ENCODE results near the gene H1-8.
"Not testable (repeated sequence)": the region's sequence is repeated elsewhere in the genome, so short reads cannot be mapped to it uniquely, and the experiment has no call there.

DNA sequence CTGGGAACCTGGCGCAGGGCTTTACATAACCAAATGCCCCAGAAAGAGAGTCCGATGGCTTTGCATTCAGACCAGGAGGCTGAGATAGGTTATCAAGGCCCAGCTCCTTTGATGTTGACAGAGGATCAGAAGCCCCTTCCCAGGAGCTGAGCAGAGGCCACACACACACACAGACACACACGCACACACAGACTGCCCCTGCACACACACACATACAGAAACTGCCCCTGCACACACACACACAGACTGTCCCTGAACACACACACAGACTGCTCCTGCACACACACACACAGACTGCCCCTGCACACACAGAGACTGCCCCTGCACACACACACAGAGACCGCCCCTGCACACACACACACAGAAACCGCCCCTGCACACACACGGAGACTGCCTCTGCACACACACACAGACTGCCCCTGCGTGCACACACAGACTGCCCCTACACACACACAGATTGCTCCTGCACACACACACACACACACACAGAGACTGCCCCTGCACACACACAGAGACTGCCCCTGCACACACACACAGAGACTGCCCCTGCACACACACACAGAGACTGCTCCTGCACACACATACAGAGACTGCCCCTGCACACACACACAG lies 27.0 kb upstream of the H1-8 start:
- TF ChIP-seq, protein P1, sequence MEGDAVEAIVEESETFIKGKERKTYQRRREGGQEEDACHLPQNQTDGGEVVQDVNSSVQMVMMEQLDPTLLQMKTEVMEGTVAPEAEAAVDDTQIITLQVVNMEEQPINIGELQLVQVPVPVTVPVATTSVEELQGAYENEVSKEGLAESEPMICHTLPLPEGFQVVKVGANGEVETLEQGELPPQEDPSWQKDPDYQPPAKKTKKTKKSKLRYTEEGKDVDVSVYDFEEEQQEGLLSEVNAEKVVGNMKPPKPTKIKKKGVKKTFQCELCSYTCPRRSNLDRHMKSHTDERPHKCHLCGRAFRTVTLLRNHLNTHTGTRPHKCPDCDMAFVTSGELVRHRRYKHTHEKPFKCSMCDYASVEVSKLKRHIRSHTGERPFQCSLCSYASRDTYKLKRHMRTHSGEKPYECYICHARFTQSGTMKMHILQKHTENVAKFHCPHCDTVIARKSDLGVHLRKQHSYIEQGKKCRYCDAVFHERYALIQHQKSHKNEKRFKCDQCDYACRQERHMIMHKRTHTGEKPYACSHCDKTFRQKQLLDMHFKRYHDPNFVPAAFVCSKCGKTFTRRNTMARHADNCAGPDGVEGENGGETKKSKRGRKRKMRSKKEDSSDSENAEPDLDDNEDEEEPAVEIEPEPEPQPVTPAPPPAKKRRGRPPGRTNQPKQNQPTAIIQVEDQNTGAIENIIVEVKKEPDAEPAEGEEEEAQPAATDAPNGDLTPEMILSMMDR (IDR thresholded peaks at IDR 0.05): not testable (repeated sequence)
- not testable (repeated sequence) for TF ChIP-seq POLR2A (IDR thresholded peaks at IDR 0.05)

All from heart left ventricle (tissue), 13 donors.